Measurements from ENCODE around the gene WDR49. TPM values are rescaled to one million over a fixed set of nuclear protein-coding genes. Genes with fewer than 3 reads are reported as not detected.

Gene WDR49
- total RNA-seq, 3 donors from 2014 or later, result 0.80 to 1.9 (median 0.98) TPM

DNA sequence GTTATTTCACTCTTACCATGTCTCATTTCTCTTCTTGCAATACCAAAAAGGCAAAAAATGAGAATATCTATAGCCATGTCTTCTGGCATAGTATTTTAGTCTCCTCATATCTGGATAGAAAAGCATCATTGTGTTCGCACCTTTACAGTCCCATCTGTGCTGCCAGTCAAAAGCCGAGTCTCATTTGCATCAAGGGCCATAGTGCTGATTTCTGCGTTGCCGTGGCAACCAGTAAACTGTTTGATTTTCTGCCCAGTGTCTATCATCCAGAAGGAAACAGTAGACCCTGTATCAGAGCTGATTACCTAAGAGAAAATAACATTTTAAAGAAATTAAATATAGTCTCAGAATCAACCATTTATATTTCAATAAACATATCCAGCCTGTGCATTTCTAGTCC is 93.8 kb downstream of the WDR49 start:
- intact Hi-C loops (cut with DNase I; ENCODE audit: low total_unique reads), result no loop called here
- H3K9me3 ChIP-seq, result no peaks in the 10 kb centered on the region

GRCh38 chr3:167554898-167555297 is 98.8 kb downstream of the WDR49 start:
- Histone ChIP-seq H3K27ac (no peak overlapping the region), H3K36me3 (no peaks in the 10 kb centered on the region), H3K9me3 (no peaks in the 10 kb centered on the region), H3K27me3 (no peaks in the 10 kb centered on the region), H3K4me3 (no peak overlapping the region), H3K4me1 (no peaks in the 10 kb centered on the region)
- intact Hi-C loops (cut with DNase I; ENCODE audit: low total_unique reads), result no loop called here
- TF ChIP-seq POLR2AphosphoS5 (IDR thresholded peaks at IDR 0.05), result no peak
- DNase-seq (ENCODE audit: low spot score in 2 of 2), result no peak

More for the DNA sequence above, 93.8 kb downstream of the WDR49 start:
- Histone ChIP-seq H3K27ac (no peak overlapping the region), H3K27me3 (no peaks in the 10 kb centered on the region), H3K4me3 (no peak overlapping the region), H3K4me1 (no peaks in the 10 kb centered on the region), H3K36me3 (no peaks in the 10 kb centered on the region)
- TF ChIP-seq POLR2A (IDR thresholded peaks at IDR 0.05) (no peak), CTCF (IDR thresholded peaks at IDR 0.05) (no peak), POLR2AphosphoS5 (IDR thresholded peaks at IDR 0.05) (no peak)
- DNase-seq (ENCODE audit: low spot score in 2 of 2), result no peak

DNA sequence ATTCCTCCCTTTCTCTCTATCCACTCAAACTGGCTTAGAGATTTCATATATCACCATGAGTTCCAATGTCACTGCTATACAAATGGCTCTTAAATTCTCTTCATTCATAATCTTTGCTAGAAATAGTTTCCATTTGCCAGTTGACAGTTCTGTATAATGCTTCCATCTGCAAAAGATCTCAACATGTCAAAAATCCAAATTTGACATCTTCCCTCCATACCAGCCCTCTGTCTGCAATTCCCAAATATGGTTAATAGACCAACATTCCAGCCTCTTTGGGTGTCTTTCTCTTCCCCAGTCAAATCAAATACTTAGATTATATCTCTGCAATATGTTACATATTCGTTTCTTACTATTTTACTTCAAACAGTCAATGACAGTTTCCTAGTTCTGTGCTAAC is 115.7 kb downstream of the WDR49 start:
- intact Hi-C loops (cut with DNase I; ENCODE audit: low total_unique reads), result no loop called here
- H3K27ac ChIP-seq, result no peak overlapping the region

DNA sequence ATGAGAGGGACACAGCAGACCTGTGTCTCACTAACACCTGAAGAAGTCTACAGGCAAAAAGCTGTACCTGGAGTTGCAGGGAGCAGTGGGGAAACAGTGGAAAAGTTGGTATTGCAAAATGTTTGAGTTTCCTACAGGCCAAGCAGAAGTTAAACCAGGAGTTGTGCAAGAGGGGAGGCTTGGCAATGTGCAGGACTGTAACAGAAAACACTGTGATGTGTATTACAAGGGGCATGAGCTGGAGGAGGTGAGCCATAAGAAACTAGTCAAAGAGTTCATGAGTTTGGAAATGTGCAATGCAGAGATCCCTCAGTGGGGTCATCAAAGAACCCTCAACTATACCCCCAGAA is 132.8 kb downstream of the WDR49 start:
- intact Hi-C loops (cut with DNase I; ENCODE audit: low total_unique reads), result no loop called here
- Histone ChIP-seq H3K27me3 (no peaks in the 10 kb centered on the region), H3K27ac (no peak overlapping the region), H3K4me1 (no peaks in the 10 kb centered on the region), H3K4me3 (no peak overlapping the region), H3K9me3 (peaks cover 0 to 6% of the 10 kb centered on the region in 2 donors), H3K36me3 (no peaks in the 10 kb centered on the region)
- no peak for DNase-seq (ENCODE audit: low spot score in 2 of 2)
- TF ChIP-seq POLR2AphosphoS5 (IDR thresholded peaks at IDR 0.05) (no peak), CTCF (IDR thresholded peaks at IDR 0.05) (no peak), POLR2A (IDR thresholded peaks at IDR 0.05) (no peak)

More for the DNA sequence above, 115.7 kb downstream of the WDR49 start:
- DNase-seq (ENCODE audit: low spot score in 2 of 2), result no peak
- peaks cover 0 to 16% of the 10 kb centered on the region in 2 donors for H3K9me3 ChIP-seq
- H3K36me3 ChIP-seq, result no peaks in the 10 kb centered on the region
- no peaks in the 10 kb centered on the region for H3K27me3 ChIP-seq
- TF ChIP-seq CTCF (IDR thresholded peaks at IDR 0.05), result no peak
- no peak for TF ChIP-seq POLR2AphosphoS5 (IDR thresholded peaks at IDR 0.05)
- TF ChIP-seq POLR2A (IDR thresholded peaks at IDR 0.05), result no peak
- H3K4me1 ChIP-seq, result no peaks in the 10 kb centered on the region
- no peak overlapping the region for H3K4me3 ChIP-seq

DNA sequence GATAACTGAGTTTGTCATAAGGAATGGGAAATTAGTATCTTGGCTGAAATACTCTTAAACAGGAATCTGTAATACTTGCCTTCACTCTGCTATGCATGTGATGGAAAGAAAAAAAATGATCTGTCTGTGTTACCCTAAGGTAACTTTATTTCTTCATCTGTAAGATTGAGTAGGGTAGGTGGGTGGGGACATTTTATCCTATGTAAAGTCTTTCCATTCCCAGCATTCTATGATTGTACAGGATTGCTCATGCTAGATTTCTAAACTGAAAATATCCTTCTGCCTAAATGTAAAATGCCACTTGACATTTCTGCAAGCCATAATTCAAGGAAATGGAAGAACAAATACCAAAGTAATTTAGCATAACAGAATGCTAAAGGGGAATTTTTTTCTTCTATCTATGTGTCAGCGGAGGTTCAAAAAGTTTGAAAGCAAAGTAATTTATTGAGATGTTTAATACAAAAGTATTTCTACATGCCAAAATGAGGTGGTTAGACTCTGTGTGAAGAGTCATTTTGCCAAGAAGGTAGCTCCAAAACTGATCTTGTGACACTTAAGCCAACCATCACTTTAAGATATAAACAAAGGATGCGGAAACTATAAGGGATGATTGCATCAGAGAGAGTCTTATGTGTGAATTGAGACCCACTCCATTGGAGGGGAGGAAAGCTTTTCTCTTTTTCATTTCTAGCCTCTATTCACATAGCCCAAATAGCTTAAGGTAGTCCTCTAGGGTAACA is 133.3 kb downstream of the WDR49 start:
- no peak overlapping the region for H3K27ac ChIP-seq
- no peaks in the 10 kb centered on the region for H3K36me3 ChIP-seq
- DNase-seq (ENCODE audit: low spot score in 2 of 2), result no peak
- peaks cover 0 to 6% of the 10 kb centered on the region in 2 donors for H3K9me3 ChIP-seq
- no peak overlapping the region for H3K4me3 ChIP-seq
- intact Hi-C loops (cut with DNase I; ENCODE audit: low total_unique reads), result no loop called here
- no peaks in the 10 kb centered on the region for H3K27me3 ChIP-seq
- H3K4me1 ChIP-seq, result no peaks in the 10 kb centered on the region
- TF ChIP-seq POLR2AphosphoS5 (IDR thresholded peaks at IDR 0.05) (no peak), POLR2A (IDR thresholded peaks at IDR 0.05) (no peak), CTCF (IDR thresholded peaks at IDR 0.05) (no peak)
